Measurements from ENCODE around the gene LHFPL3.

DNA sequence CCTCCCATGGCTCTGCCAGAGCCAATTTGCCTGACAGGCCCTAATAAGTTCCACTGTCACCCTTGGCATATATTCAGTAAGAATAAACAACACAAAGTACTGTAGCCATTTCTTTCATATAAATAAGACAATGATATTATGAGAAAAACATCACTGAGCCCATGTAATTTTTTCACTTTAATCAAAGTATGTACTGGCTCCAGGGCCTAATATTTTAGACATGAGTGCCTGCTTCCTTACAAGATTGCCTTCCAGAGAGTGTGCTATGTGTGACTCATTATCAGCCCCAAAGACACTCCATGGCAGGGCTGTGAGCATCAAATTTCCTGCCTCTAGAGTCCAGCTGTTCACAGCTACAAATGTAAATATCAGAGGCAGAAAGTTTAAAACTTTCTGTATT, 297.6 kb downstream of the LHFPL3 start:
- TF ChIP-seq, protein P1, sequence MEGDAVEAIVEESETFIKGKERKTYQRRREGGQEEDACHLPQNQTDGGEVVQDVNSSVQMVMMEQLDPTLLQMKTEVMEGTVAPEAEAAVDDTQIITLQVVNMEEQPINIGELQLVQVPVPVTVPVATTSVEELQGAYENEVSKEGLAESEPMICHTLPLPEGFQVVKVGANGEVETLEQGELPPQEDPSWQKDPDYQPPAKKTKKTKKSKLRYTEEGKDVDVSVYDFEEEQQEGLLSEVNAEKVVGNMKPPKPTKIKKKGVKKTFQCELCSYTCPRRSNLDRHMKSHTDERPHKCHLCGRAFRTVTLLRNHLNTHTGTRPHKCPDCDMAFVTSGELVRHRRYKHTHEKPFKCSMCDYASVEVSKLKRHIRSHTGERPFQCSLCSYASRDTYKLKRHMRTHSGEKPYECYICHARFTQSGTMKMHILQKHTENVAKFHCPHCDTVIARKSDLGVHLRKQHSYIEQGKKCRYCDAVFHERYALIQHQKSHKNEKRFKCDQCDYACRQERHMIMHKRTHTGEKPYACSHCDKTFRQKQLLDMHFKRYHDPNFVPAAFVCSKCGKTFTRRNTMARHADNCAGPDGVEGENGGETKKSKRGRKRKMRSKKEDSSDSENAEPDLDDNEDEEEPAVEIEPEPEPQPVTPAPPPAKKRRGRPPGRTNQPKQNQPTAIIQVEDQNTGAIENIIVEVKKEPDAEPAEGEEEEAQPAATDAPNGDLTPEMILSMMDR (IDR thresholded peaks at IDR 0.05; ENCODE audit: low read depth, low read length, poor library complexity, severe bottlenecking): no peak
- TF ChIP-seq EZH2phosphoT487 (IDR thresholded peaks at IDR 0.05; ENCODE audit: borderline replicate concordance, low read length): no peak
